ENCODE results near the gene TMEM40.

DNA sequence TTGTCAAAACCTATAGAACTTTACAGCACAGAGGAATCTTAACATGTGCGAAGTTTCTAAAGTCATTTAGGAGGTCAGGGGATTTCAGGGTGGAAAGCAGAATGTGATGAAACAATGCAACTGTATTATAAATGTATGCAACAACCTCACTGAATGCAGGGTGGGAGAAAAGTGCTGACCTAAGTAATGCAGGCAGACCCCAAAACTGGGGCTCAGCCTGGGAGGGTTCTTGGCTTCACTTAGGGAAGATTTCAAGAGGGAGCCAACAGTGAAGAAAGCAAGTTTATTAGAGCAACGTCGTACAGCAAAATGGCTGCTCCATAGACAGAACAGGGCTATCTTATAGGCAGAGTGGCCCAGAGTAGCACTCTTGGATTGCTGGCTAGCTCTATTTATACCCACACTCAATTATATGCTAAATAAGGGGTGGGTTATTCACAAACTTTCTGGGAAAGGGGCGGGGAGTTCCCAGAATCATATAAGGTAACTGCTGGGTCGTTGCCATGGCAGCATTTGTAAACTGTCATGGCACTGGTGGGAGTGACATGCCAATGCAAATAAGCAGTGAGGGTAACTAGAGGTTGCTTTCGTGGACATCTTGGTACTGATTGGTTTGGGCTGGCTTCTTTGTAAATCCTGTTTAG, 23.2 kb upstream of the TMEM40 start:
- TF ChIP-seq, protein P1, sequence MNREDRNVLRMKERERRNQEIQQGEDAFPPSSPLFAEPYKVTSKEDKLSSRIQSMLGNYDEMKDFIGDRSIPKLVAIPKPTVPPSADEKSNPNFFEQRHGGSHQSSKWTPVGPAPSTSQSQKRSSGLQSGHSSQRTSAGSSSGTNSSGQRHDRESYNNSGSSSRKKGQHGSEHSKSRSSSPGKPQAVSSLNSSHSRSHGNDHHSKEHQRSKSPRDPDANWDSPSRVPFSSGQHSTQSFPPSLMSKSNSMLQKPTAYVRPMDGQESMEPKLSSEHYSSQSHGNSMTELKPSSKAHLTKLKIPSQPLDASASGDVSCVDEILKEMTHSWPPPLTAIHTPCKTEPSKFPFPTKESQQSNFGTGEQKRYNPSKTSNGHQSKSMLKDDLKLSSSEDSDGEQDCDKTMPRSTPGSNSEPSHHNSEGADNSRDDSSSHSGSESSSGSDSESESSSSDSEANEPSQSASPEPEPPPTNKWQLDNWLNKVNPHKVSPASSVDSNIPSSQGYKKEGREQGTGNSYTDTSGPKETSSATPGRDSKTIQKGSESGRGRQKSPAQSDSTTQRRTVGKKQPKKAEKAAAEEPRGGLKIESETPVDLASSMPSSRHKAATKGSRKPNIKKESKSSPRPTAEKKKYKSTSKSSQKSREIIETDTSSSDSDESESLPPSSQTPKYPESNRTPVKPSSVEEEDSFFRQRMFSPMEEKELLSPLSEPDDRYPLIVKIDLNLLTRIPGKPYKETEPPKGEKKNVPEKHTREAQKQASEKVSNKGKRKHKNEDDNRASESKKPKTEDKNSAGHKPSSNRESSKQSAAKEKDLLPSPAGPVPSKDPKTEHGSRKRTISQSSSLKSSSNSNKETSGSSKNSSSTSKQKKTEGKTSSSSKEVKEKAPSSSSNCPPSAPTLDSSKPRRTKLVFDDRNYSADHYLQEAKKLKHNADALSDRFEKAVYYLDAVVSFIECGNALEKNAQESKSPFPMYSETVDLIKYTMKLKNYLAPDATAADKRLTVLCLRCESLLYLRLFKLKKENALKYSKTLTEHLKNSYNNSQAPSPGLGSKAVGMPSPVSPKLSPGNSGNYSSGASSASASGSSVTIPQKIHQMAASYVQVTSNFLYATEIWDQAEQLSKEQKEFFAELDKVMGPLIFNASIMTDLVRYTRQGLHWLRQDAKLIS (CRISPR knock-in tag; IDR thresholded peaks at IDR 0.05), result no peak
- TF ChIP-seq CEBPB (IDR thresholded peaks at IDR 0.05; ENCODE audit: borderline replicate concordance, low read depth, low read length), result no peak
- TF ChIP-seq ZBTB44 (CRISPR knock-in tag; IDR thresholded peaks at IDR 0.05), result no peak
- no peak for TF ChIP-seq IKZF1 (IDR thresholded peaks at IDR 0.05)
- no peak for TF ChIP-seq NBN (conservative IDR thresholded peaks at IDR 0.05)
- no peak for TF ChIP-seq ATF7 (IDR thresholded peaks at IDR 0.05)
- TF ChIP-seq ATF7 (CRISPR knock-in tag; IDR thresholded peaks at IDR 0.05), result no peak
- no peak for TF ChIP-seq CHCHD3 (CRISPR knock-in tag; IDR thresholded peaks at IDR 0.05)
- TF ChIP-seq, protein P2, sequence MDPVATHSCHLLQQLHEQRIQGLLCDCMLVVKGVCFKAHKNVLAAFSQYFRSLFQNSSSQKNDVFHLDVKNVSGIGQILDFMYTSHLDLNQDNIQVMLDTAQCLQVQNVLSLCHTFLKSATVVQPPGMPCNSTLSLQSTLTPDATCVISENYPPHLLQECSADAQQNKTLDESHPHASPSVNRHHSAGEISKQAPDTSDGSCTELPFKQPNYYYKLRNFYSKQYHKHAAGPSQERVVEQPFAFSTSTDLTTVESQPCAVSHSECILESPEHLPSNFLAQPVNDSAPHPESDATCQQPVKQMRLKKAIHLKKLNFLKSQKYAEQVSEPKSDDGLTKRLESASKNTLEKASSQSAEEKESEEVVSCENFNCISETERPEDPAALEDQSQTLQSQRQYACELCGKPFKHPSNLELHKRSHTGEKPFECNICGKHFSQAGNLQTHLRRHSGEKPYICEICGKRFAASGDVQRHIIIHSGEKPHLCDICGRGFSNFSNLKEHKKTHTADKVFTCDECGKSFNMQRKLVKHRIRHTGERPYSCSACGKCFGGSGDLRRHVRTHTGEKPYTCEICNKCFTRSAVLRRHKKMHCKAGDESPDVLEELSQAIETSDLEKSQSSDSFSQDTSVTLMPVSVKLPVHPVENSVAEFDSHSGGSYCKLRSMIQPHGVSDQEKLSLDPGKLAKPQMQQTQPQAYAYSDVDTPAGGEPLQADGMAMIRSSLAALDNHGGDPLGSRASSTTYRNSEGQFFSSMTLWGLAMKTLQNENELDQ (CRISPR knock-in tag; IDR thresholded peaks at IDR 0.05; ENCODE audit: borderline replicate concordance), result no peak
- TF ChIP-seq, protein P3, sequence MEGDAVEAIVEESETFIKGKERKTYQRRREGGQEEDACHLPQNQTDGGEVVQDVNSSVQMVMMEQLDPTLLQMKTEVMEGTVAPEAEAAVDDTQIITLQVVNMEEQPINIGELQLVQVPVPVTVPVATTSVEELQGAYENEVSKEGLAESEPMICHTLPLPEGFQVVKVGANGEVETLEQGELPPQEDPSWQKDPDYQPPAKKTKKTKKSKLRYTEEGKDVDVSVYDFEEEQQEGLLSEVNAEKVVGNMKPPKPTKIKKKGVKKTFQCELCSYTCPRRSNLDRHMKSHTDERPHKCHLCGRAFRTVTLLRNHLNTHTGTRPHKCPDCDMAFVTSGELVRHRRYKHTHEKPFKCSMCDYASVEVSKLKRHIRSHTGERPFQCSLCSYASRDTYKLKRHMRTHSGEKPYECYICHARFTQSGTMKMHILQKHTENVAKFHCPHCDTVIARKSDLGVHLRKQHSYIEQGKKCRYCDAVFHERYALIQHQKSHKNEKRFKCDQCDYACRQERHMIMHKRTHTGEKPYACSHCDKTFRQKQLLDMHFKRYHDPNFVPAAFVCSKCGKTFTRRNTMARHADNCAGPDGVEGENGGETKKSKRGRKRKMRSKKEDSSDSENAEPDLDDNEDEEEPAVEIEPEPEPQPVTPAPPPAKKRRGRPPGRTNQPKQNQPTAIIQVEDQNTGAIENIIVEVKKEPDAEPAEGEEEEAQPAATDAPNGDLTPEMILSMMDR (CRISPR knock-in tag; IDR thresholded peaks at IDR 0.05), result no peak
- TF ChIP-seq, protein P4, sequence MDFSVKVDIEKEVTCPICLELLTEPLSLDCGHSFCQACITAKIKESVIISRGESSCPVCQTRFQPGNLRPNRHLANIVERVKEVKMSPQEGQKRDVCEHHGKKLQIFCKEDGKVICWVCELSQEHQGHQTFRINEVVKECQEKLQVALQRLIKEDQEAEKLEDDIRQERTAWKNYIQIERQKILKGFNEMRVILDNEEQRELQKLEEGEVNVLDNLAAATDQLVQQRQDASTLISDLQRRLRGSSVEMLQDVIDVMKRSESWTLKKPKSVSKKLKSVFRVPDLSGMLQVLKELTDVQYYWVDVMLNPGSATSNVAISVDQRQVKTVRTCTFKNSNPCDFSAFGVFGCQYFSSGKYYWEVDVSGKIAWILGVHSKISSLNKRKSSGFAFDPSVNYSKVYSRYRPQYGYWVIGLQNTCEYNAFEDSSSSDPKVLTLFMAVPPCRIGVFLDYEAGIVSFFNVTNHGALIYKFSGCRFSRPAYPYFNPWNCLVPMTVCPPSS (IDR thresholded peaks at IDR 0.05), result no peak
- TF ChIP-seq ZNF850 (CRISPR knock-in tag; conservative IDR thresholded peaks at IDR 0.05), result no peak
- TF ChIP-seq RBAK (CRISPR knock-in tag; IDR thresholded peaks at IDR 0.05), result no peak
- no peak for TF ChIP-seq ZNF776 (CRISPR knock-in tag; IDR thresholded peaks at IDR 0.05)
- TF ChIP-seq ZNF761 (CRISPR knock-in tag; conservative IDR thresholded peaks at IDR 0.05), result no peak
